RCC 7860 (cell line): ENCODE measurements around the gene LRRC10.
"Not testable (repeated sequence)": the region's sequence is repeated elsewhere in the genome, so short reads cannot be mapped to it uniquely, and the experiment has no call there.

Experiments
- DNase-seq: peaks from one replicate; pipeline ENCODE4 v3.0.0-alpha.2; 2015; ENCODE audit warnings: low spot score
- FAIRE-seq: peaks from 2 replicates; lab custom pipeline; 2012; peaks lifted over from hg19 to GRCh38; lab: Jason Lieb, UNC

The LRRC10 gene

DNA sequence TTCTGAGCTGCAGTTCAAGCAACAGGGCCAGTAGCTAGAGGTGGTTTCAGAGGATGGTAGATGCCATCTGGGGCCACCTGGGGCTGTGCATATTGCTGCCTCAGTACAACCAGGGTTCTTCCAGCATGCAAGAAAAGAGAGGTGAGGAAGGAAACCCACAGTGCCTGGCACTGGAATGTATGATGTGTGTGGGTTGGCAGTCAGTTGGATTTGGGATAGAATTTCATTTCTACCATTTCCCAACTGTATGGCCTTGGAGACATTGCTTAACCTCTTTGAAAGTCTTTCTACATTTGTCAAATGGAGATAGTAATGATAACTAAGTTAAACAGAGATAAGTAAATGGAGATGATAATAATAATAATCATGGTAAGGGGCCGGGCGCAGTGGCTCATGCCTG, 10.2 kb upstream of the LRRC10 start:
- no peak for FAIRE-seq
- DNase-seq, result no peak

GRCh38 chr12:69620077-69620476, 9.4 kb upstream of the LRRC10 start:
- FAIRE-seq, result no peak
- DNase-seq, result no peak

DNA sequence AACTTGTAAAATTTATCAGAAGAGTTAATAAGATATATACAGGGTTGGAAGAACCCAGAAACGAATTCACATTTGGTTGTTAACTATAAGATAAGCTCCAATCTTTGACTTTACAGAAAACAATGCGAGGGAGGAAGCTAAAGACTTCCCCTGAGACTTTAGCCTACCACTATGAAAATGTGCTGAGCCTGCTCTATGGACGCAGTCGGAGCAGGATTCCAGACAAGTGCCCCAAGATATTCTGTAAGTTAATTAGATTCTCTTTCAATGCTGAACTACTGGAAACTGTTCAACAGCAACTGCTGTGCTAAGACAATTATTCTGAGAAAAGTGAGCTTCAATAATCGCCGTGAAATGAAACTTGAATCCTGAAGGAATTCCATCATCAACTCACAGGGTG, 8.3 kb upstream of the LRRC10 start:
- DNase-seq, result no peak
- no peak for FAIRE-seq

DNA sequence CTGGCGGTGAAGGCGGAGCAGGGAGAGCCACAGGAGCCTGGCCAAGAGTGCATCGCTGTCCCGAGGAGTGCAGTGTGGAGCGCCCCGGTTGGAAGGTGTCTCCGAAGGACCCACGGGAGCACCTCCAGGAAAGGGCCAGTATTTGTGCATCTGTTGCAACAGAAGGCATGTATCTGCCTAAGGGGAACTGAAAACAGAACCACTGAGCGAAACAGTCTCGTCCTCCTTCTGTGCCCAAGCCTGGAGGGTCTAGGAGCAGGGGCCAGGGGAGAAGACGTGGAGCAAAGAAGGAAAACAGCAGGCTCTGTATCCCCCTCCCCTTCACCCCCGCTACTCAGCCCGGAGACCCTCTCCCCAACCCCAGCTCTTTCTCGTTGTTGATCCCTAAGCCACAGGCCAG, 5.3 kb upstream of the LRRC10 start:
- no peak for DNase-seq
- no peak for FAIRE-seq

GRCh38 chr12:69613351-69613750, 2.6 kb upstream of the LRRC10 start:
- FAIRE-seq, result no peak
- DNase-seq, result no peak

- FAIRE-seq, result no peak
- no peak for DNase-seq
Measured at GRCh38 chr12:69610126-69610525, 581 bp downstream of the LRRC10 start.

GRCh38 chr12:69608114-69608513, 2.6 kb downstream of the LRRC10 start:
- FAIRE-seq, result no peak
- no peak for DNase-seq

GRCh38 chr12:69604275-69604674, 6.4 kb downstream of the LRRC10 start:
- FAIRE-seq, DNase-seq: not testable (repeated sequence)

DNA sequence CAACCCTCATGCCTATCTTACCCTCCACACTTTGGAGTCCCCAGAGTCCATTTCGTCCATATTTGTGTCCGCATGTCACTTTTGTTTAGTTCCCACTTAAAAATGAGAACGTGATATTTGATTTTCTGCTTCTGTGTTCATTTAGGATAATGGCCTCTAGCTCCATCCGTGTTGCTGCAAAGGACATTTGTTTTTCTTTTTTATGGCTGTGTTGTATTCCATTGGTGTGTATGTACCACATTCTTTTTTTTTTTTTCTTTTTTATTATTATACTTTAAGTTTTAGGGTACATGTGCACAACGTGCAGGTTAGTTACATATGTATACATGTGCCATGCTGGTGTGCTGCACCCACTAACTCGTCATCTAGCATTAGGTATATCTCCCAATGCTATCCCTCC, 7.2 kb downstream of the LRRC10 start:
- not testable (repeated sequence) for FAIRE-seq

GRCh38 chr12:69602954-69603353, 7.8 kb downstream of the LRRC10 start:
- DNase-seq, result no peak
- FAIRE-seq, result no peak

More for the DNA sequence above, 7.2 kb downstream of the LRRC10 start:
- DNase-seq, result not testable (repeated sequence)

DNA sequence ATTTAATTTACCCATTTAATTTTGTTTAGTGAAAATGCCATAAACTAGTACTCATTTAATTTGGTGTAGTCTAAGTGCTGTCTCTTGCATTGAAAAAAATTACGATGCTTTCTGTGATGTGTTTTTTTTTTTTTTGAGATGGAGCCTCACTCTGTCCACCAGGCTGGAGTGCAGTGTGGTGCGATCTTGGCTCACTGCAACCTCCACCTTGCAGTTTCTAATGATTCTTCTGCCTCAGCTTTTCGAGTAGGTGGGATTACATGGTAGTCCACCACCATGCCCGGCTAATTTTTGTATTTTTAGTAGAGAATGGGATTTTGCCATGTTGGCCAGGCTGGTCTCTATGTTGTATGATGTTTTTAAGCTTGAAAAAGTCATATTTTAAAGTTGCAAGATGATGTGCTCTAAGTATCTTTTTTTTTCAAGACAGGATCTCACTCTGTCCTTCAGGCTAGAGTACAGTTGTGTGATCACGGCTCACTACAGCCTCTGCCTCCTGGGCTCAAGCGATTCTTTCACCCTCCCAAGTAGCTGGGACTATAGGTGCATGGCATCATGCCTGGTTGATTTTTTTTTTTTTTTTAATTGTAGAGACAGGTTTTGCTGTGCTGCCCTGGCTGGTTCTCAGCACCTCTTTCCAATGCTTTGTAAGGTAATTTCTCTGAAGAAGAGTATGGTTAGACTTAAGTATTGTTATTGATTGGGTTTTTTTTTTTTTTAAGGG, 8.6 kb downstream of the LRRC10 start:
- no peak for DNase-seq
- FAIRE-seq, result no peak

GRCh38 chr12:69600804-69601203, 9.9 kb downstream of the LRRC10 start:
- DNase-seq (no peak), FAIRE-seq (no peak)

DNA sequence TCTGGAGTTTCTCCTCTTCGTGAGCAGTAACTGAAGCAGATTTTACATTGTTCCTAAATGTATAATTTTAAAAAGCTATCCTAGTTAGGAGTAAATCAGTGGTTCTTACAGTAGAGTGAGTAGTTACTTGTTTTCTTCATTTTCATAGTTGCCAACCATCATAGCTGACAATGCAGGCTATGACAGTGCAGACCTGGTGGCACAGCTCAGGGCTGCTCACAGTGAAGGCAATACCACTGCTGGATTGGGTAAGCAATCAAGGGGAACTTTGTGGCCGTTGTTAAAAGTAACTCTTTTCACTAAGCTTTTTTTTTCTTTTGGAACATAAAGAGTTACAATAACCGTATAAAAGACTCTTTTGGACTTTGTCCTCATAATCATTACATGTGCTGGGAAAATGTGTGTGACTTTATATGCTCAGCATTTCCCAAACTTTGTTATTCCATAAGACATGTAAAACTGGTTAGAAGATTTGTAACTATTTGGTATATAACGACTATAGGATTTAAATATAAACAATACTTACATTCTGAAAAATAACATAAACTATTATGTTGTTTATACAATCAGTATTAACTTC, 12.4 kb downstream of the LRRC10 start:
- FAIRE-seq (no peak), DNase-seq (no peak)

DNA sequence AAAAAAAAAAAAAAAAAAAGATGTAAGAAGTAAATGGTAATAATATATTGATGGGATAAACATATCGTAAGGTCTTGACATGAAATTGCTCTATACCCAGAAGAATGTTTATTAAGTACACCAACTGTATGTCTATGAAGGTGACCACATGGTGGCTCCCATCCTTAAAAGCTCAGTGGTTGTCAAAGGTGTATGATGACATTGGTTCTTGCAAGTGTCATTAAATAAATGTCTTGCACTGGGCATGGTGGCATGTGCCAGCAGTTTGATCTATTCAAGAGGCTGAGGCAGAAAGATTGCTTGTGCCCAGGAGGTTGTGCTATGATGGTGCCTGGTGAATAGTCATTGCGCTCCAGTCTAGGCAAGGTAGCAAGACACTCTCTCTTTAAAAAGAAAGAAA, 15.0 kb downstream of the LRRC10 start:
- DNase-seq (no peak), FAIRE-seq (no peak)

DNA sequence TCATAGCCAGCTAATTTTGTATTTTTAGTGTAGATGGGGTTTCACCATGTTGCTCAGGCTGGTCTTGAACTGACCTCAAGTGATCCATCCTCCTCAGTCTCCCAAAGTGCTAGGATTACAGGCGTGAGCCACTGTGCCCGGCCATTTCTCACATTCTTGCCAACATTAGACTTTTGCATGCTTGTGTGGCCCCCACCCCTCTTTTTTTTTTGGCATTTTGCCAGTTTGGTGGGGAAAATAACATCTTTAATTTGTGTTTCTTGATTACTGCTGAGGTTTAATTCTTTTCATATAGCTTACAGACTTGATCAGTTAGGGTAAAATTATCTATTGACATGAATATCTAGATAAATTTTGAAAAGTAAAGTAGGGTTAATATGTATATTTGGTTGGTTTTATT, 21.6 kb downstream of the LRRC10 start:
- no peak for FAIRE-seq
- no peak for DNase-seq

- FAIRE-seq, result no peak
- DNase-seq, result no peak
Measured at GRCh38 chr12:69588527-69588926, 22.2 kb downstream of the LRRC10 start.

- peak; percentile 82 for FAIRE-seq
- peak; percentile 82 for DNase-seq
Measured at GRCh38 chr12:69585189-69586062, 25.3 kb downstream of the LRRC10 start, which contains the start of gene CCT2. Gene CCT2, plus strand, starts transcription at chr12:69585459. Its CDS starts 63 bp downstream, at chr12:69585522.

DNA sequence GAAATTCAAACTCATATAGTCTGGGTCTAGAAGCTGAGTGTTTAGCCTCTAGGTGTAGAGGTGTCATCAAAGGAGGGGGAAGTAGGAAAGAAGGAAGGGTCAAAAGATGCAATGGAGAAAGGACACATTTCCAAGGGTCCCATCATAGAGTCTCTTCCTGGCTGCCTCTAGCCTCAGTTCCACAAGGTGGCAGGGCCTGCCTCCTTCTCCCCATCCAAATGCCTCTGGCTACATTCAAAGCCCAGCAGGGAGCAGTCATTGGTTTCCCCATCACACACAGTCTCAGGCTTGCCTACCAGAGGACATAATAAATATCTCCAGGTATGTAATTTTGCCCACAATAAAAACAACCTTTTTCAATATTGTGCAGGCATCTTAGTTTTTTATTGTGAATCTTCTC, 27.5 kb downstream of the LRRC10 start:
- DNase-seq (no peak), FAIRE-seq (no peak)

DNA sequence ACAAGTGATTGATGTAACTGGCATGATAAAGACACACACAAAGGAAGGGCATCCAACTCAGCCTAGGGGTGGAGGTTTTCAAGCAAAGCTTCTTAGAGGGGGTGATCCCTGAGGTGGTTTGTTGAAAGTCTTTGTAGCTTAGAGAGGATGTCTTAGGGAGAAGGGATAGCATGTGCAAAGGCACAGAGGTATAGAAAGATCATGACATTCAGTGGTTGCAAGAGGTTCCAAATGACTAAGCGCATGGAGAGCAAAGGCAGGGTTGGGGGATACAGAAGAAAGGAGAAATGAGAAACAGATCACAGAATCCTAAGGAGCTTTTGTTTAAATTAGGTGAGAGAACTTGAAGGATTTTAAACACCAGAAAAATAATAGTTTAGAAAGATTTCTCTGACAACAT, 30.6 kb downstream of the LRRC10 start:
- FAIRE-seq (no peak), DNase-seq (no peak)

- no peak for FAIRE-seq
- no peak for DNase-seq
Measured at GRCh38 chr12:69579029-69579428, 31.7 kb downstream of the LRRC10 start.

DNA sequence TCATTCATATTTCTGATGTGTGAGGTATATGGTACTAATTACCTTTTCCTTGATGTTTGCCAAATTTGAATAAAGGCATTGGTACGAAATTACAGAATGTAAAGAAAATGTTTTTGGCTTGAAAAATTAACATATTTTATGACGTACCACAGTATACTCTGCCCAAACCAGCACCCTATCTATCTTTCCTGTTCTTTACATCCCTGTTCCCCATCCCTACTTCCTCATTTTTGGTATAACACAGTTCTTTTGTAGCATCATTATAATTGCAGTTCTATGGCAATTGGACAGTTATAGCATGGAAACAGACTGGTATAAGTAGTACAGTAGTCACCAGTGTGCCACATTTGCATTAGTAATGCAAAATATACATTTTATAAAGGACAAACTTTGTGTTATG, 32.4 kb downstream of the LRRC10 start:
- FAIRE-seq (no peak), DNase-seq (no peak)

DNA sequence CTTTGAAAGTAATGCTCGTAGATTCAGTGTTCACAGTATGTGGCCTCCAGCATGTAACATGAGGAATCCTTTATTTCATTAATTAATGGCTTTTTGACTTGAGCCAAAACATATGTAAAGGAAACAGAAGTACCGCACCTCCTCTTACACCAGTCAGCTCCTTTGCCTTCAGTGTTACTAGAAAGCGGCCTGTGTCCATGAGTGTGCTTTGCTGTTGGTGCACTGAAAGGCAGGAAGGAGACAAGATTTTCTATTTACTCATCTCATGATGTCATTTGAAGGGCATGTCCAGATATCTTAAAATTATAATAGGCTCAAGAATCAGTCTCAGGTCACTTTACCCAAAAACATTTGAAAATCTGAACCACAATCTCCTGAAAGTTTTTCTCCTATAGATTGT, 35.4 kb downstream of the LRRC10 start:
- no peak for DNase-seq
- no peak for FAIRE-seq
